Measurements from ENCODE around the gene SLC47A2. TPM values are rescaled to one million over a fixed set of nuclear protein-coding genes. Genes with fewer than 3 reads are reported as not detected.

The SLC47A2 gene
- polyA plus RNA-seq, 1 donor (not counting 4 experiments of a cell fraction or from before 2014, with no cell fraction given) = 0.88 TPM

DNA sequence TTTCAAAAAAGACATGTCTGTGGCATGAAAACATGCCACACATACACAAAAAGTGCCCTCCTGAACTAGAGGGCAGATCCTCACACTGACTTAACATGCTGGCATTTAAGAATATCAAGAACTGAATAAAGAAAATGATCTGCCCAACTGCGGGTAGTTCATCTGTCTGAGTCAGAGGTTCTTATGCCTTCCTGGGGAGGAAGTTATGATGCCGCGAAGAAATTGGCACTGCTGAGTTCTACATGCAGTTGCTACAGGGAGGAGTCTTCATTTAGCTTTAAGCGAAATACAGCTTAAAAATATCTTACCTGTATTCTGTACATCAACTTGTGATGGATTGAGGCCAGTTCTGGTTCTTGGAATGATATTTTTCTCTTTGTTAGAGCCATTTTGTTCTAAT, 61.5 kb downstream of the SLC47A2 start:
- DNase-seq (ENCODE audit: low read depth, low spot score) = no peak
- H3K79me2 ChIP-seq (ENCODE audit: control insufficient read depth, insufficient read depth, low read length) = peaks cover 8% of the 10 kb centered on the region

GRCh38 chr17:19654342-19654886, 62.0 kb downstream of the SLC47A2 start:
- no peaks in the 10 kb centered on the region for H4K20me1 ChIP-seq (ENCODE audit: control insufficient read depth, extremely low read depth, insufficient read depth, low read length)
- no peak overlapping the region for H3K27ac ChIP-seq (ENCODE audit: control insufficient read depth, insufficient read depth, low read length)
- no peak overlapping the region for H2AFZ ChIP-seq (ENCODE audit: control insufficient read depth, low read length)
- no peak for TF ChIP-seq CTCF (optimal IDR thresholded peaks at IDR 0.05 in 1 of 3, IDR thresholded peaks at IDR 0.05 in 1 of 3, conservative IDR thresholded peaks at IDR 0.05 in 1 of 3; ENCODE audit: extremely low read depth in 1 of 3, insufficient read depth in 2 of 3, low read length in 3 of 3)
- TF ChIP-seq EZH2 (IDR thresholded peaks at IDR 0.05; ENCODE audit: low read length) = no peak
- no peak overlapping the region for H3K9ac ChIP-seq (ENCODE audit: control insufficient read depth, extremely low read depth, insufficient read depth, low read length)
- H3K4me3 ChIP-seq (ENCODE audit: control insufficient read depth in 2 of 3, extremely low read depth in 1 of 3, insufficient read depth in 2 of 3, low read depth in 1 of 3, low read length in 3 of 3) = no peak overlapping the region
- peaks cover 2% of the 10 kb centered on the region for H3K9me1 ChIP-seq (ENCODE audit: control insufficient read depth, extremely low read depth, insufficient read depth, low read length)
- DNase-seq (ENCODE audit: low read depth, low spot score) (no peak), FAIRE-seq (no peak)
- H3K4me1 ChIP-seq (ENCODE audit: control insufficient read depth, extremely low read depth, insufficient read depth, low read length) = peaks cover 31% of the 10 kb centered on the region
- H3K79me2 ChIP-seq (ENCODE audit: control insufficient read depth, insufficient read depth, low read length) = peaks cover 12% of the 10 kb centered on the region
- H3K27me3 ChIP-seq (ENCODE audit: control insufficient read depth, extremely low read depth, insufficient read depth, low read length) = no peaks in the 10 kb centered on the region
- peaks cover 12 to 14% of the 10 kb centered on the region in 2 experiments for H3K36me3 ChIP-seq (ENCODE audit: control insufficient read depth in 2 of 2, extremely low read depth in 1 of 2, insufficient read depth in 2 of 2, low read length in 2 of 2)
- no peak overlapping the region for H3K4me2 ChIP-seq (ENCODE audit: control insufficient read depth, extremely low read depth, insufficient read depth, low read depth, low read length)
- no peaks in the 10 kb centered on the region for H3K9me3 ChIP-seq (ENCODE audit: control insufficient read depth, low read depth, low read length)
- dilution Hi-C loops (cut with MboI; ENCODE audit: extremely low pct_ligation_motif_present, low sequenced_read_pairs) = loop anchor here (25.0 kb wide), 1 partner anchor 292 kb away; the partner anchor contains the start of gene B9D1

More for the DNA sequence above, 61.5 kb downstream of the SLC47A2 start:
- no peak for FAIRE-seq
- TF ChIP-seq EZH2 (IDR thresholded peaks at IDR 0.05; ENCODE audit: low read length) = no peak
- TF ChIP-seq CTCF (optimal IDR thresholded peaks at IDR 0.05 in 1 of 3, IDR thresholded peaks at IDR 0.05 in 1 of 3, conservative IDR thresholded peaks at IDR 0.05 in 1 of 3; ENCODE audit: extremely low read depth in 1 of 3, insufficient read depth in 2 of 3, low read length in 3 of 3) = no peak
- Histone ChIP-seq H3K4me1 (ENCODE audit: control insufficient read depth, extremely low read depth, insufficient read depth, low read length) (peaks cover 26% of the 10 kb centered on the region), H3K4me2 (ENCODE audit: control insufficient read depth, extremely low read depth, insufficient read depth, low read depth, low read length) (no peak overlapping the region), H2AFZ (ENCODE audit: control insufficient read depth, low read length) (no peak overlapping the region), H3K9me1 (ENCODE audit: control insufficient read depth, extremely low read depth, insufficient read depth, low read length) (peaks cover 2% of the 10 kb centered on the region), H3K27me3 (ENCODE audit: control insufficient read depth, extremely low read depth, insufficient read depth, low read length) (no peaks in the 10 kb centered on the region), H3K27ac (ENCODE audit: control insufficient read depth, insufficient read depth, low read length) (no peak overlapping the region), H3K9ac (ENCODE audit: control insufficient read depth, extremely low read depth, insufficient read depth, low read length) (no peak overlapping the region), H3K36me3 (ENCODE audit: control insufficient read depth in 2 of 2, extremely low read depth in 1 of 2, insufficient read depth in 2 of 2, low read length in 2 of 2) (peaks cover 12 to 16% of the 10 kb centered on the region in 2 experiments), H3K4me3 (ENCODE audit: control insufficient read depth in 2 of 3, extremely low read depth in 1 of 3, insufficient read depth in 2 of 3, low read depth in 1 of 3, low read length in 3 of 3) (no peak overlapping the region), H3K9me3 (ENCODE audit: control insufficient read depth, low read depth, low read length) (no peaks in the 10 kb centered on the region), H4K20me1 (ENCODE audit: control insufficient read depth, extremely low read depth, insufficient read depth, low read length) (no peaks in the 10 kb centered on the region)
- dilution Hi-C loops (cut with MboI; ENCODE audit: extremely low pct_ligation_motif_present, low sequenced_read_pairs) = loop anchor here (25.0 kb wide), 1 partner anchor 293 kb away; the partner anchor contains the start of gene B9D1
